ENCODE data around the gene NDUFAF3. TPM values are rescaled to one million over a fixed set of nuclear protein-coding genes. Genes with fewer than 3 reads are reported as not detected.

NDUFAF3 gene
- total and polyA plus RNA-seq, 10 of the 15 experiments (the other 5 are each of a cell fraction or from before 2014, with no cell fraction given): 25.4 to 228 (median 63.9) TPM

- TF ChIP-seq, protein P1, sequence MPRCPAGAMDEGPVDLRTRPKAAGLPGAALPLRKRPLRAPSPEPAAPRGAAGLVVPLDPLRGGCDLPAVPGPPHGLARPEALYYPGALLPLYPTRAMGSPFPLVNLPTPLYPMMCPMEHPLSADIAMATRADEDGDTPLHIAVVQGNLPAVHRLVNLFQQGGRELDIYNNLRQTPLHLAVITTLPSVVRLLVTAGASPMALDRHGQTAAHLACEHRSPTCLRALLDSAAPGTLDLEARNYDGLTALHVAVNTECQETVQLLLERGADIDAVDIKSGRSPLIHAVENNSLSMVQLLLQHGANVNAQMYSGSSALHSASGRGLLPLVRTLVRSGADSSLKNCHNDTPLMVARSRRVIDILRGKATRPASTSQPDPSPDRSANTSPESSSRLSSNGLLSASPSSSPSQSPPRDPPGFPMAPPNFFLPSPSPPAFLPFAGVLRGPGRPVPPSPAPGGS (IDR thresholded peaks at IDR 0.05; ENCODE audit: borderline replicate concordance, insufficient read depth, low read depth, low read length, poor library complexity, severe bottlenecking): no peak
- TF ChIP-seq ZBED1 (IDR thresholded peaks at IDR 0.05; ENCODE audit: borderline replicate concordance) (no peak), TARDBP (IDR thresholded peaks at IDR 0.05; ENCODE audit: borderline replicate concordance) (no peak), CHD1 (IDR thresholded peaks at IDR 0.05; ENCODE audit: low read depth, low read length) (no peak), POLR2AphosphoS5 (IDR thresholded peaks at IDR 0.05; ENCODE audit: low read length) (no peak), EGR1 (IDR thresholded peaks at IDR 0.05; ENCODE audit: borderline replicate concordance in 1 of 2, low read depth in 2 of 2, low read length in 2 of 2) (no peak), ZSCAN29 (IDR thresholded peaks at IDR 0.05) (no peak), IKZF2 (IDR thresholded peaks at IDR 0.05) (no peak), CHD4 (IDR thresholded peaks at IDR 0.05) (no peak)
Observed at GRCh38 chr3:48982686-48983085, 39.2 kb upstream of the NDUFAF3 start (continued).

DNA sequence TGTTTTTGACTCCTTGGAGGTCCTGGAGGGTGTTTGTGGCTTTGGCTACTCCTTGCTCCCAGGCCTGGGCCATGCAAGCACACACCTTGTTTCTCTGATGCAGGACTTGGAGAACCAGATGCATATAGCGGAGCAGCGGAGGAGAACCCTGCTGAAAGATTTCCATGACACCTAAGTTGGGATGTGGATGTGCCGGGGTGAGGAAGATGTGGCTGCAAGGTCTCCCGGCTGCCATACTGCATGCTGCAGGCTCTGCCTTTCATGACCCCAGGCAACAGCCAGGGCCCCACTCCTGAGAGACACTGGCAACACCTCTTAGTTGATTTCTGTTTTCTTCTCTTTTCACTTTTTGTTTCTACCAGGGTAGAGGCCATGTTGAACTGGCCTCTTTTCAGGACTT lies 38.8 kb upstream of the NDUFAF3 start:
- H2AFZ ChIP-seq (ENCODE audit: control insufficient read depth, low read depth, low read length): no peak overlapping the region
- DNase-seq (ENCODE audit: low read depth, low spot score) (no peak), ATAC-seq (no peak), FAIRE-seq (no peak)
- H4K20me1 ChIP-seq (ENCODE audit: control insufficient read depth, insufficient read depth): no peaks in the 10 kb centered on the region
- no peaks in the 10 kb centered on the region for H3K27me3 ChIP-seq (replicated peaks in 1 of 2; ENCODE audit: control insufficient read depth in 2 of 2, insufficient read depth in 2 of 2, low read length in 1 of 2)
- H3K27ac ChIP-seq (ENCODE audit: control insufficient read depth, insufficient read depth): no peak overlapping the region
- in situ Hi-C loops (cut with MboI) (no loop called here), intact Hi-C loops (cut with micrococcal nuclease; ENCODE audit: unreplicated experiment) (no loop called here)
- ChIA-PET CTCF (no interaction called here), RAD21 (ENCODE audit: unreplicated experiment) (no interaction called here), SMC1A (ENCODE audit: uncharacterized antibody, unreplicated experiment) (no interaction called here), POLR2A (no interaction called here)
- BruUV-seq (replicated peaks): no TSS peak
- H3K4me1 ChIP-seq (ENCODE audit: control insufficient read depth, insufficient read depth, low read length): no peaks in the 10 kb centered on the region
- H3K4me3 ChIP-seq: no peak overlapping the region
- 100% methylated on average over 4 of the region's 4 CpGs for WGBS (ENCODE audit: insufficient coverage, insufficient replicate concordance, low lambda C conversion rate, missing lambda C conversion rate)
- no peak overlapping the region for H3K4me2 ChIP-seq (ENCODE audit: control insufficient read depth, insufficient read depth)
- peaks cover 23 to 27% of the 10 kb centered on the region in 2 experiments for H3K36me3 ChIP-seq (ENCODE audit: control insufficient read depth in 2 of 2, insufficient read depth in 2 of 2, low read length in 1 of 2)
- H3K9me3 ChIP-seq (replicated peaks; ENCODE audit: control insufficient read depth, insufficient read depth, low read length): no peaks in the 10 kb centered on the region
- H3K9ac ChIP-seq (ENCODE audit: control insufficient read depth, insufficient read depth, low read length): no peak overlapping the region
- no peaks in the 10 kb centered on the region for H3K79me2 ChIP-seq (ENCODE audit: control insufficient read depth, insufficient read depth, low read length)
- TF ChIP-seq ELK1 (IDR thresholded peaks at IDR 0.05; ENCODE audit: low read depth, low read length) (no peak), JUNB (IDR thresholded peaks at IDR 0.05) (no peak), CHD4 (IDR thresholded peaks at IDR 0.05) (no peak), ZNF207 (IDR thresholded peaks at IDR 0.05; ENCODE audit: borderline replicate concordance) (no peak), RUNX3 (IDR thresholded peaks at IDR 0.05; ENCODE audit: low read length) (no peak), CEBPZ (IDR thresholded peaks at IDR 0.05; ENCODE audit: low read depth, low read length) (no peak), ZBED1 (IDR thresholded peaks at IDR 0.05; ENCODE audit: borderline replicate concordance) (no peak), LARP7 (IDR thresholded peaks at IDR 0.05) (no peak), SIX5 (IDR thresholded peaks at IDR 0.05; ENCODE audit: low read depth, low read length, severe bottlenecking) (no peak), ASH2L (IDR thresholded peaks at IDR 0.05; ENCODE audit: borderline replicate concordance, low read depth) (no peak)
- TF ChIP-seq, protein P2, sequence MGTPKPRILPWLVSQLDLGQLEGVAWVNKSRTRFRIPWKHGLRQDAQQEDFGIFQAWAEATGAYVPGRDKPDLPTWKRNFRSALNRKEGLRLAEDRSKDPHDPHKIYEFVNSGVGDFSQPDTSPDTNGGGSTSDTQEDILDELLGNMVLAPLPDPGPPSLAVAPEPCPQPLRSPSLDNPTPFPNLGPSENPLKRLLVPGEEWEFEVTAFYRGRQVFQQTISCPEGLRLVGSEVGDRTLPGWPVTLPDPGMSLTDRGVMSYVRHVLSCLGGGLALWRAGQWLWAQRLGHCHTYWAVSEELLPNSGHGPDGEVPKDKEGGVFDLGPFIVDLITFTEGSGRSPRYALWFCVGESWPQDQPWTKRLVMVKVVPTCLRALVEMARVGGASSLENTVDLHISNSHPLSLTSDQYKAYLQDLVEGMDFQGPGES (IDR thresholded peaks at IDR 0.05): no peak

Data from GM12878 (cell line).